ENCODE data around the gene TSTD1. TPM values are rescaled to one million over a fixed set of nuclear protein-coding genes. Genes with fewer than 3 reads are reported as not detected.
"Not testable (repeated sequence)": the region's sequence is repeated elsewhere in the genome, so short reads cannot be mapped to it uniquely, and the experiment has no call there.

TSTD1 gene
- total RNA-seq, 1 donor from 2014 or later = 24.2 TPM

DNA sequence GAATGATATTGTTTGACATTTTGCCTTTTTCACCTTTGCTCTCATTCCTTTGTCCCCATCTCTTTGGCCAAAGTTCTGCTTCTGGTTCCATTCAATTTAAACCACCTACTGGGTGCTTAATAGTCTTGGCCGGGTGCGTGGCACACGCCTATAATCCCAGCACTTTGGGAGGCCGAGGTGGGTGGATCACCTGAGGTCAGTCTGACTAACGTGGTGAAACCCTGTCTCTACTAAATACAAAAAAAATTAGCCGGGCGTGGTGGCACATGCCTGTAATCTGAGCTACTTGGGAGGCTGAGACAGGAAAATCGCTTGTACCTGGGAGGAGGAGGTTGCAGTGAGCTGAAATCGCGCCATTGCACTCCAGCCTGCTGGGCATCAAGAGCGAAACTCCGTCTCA lies 16.3 kb downstream of the TSTD1 start:
- not testable (repeated sequence) for H3K27ac Mint-ChIP-seq (ENCODE audit: unreplicated experiment); H3K9me3 Mint-ChIP-seq (ENCODE audit: unreplicated experiment); H3K36me3 Mint-ChIP-seq (ENCODE audit: unreplicated experiment); H3K27me3 Mint-ChIP-seq (ENCODE audit: unreplicated experiment); H3K4me1 Mint-ChIP-seq (ENCODE audit: low read depth, unreplicated experiment); DNase-seq
- H3K4me3 Mint-ChIP-seq (ENCODE audit: unreplicated experiment) = peak overlapping the region; percentile 51

DNA sequence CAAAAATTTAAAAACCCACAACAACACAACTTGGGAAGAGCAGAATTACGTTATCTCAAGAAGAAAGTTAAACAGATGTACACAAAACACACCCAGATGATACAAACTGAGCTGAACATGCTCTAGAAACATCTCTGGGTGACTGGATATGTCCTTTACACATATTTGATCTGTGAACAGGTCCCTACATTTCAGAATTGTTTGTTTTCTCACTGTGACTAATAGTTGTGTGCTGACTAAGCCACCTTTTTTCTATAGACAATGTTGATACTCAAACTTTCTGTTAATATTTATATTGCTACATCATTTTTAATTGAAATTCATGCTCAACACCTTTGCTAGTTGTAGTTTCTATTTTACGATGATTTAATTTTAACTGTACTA lies 16.8 kb downstream of the TSTD1 start:
- peaks cover 2% of the 10 kb centered on the region for H3K36me3 Mint-ChIP-seq (ENCODE audit: unreplicated experiment)
- H3K27ac Mint-ChIP-seq (ENCODE audit: unreplicated experiment) = no peak overlapping the region
- H3K4me1 Mint-ChIP-seq (ENCODE audit: low read depth, unreplicated experiment) = peaks cover 3% of the 10 kb centered on the region
- DNase-seq = no peak
- no peaks in the 10 kb centered on the region for H3K27me3 Mint-ChIP-seq (ENCODE audit: unreplicated experiment)
- H3K4me3 Mint-ChIP-seq (ENCODE audit: unreplicated experiment) = peak overlapping the region; percentile 89
- H3K9me3 Mint-ChIP-seq (ENCODE audit: unreplicated experiment) = peaks cover 1% of the 10 kb centered on the region
- no peak for TF ChIP-seq CTCF (IDR thresholded peaks at IDR 0.05; ENCODE audit: partially characterized antibody, unreplicated experiment)

- DNase-seq = peak; percentile 79
- peaks cover 5% of the 10 kb centered on the region for H3K4me1 Mint-ChIP-seq (ENCODE audit: low read depth, unreplicated experiment)
- peak overlapping the region; percentile 56 for H3K27ac Mint-ChIP-seq (ENCODE audit: unreplicated experiment)
- peak overlapping the region; percentile 89 for H3K4me3 Mint-ChIP-seq (ENCODE audit: unreplicated experiment)
- H3K36me3 Mint-ChIP-seq (ENCODE audit: unreplicated experiment) = no peaks in the 10 kb centered on the region
- no peak for TF ChIP-seq CTCF (IDR thresholded peaks at IDR 0.05; ENCODE audit: partially characterized antibody, unreplicated experiment)
- no peaks in the 10 kb centered on the region for H3K27me3 Mint-ChIP-seq (ENCODE audit: unreplicated experiment)
- H3K9me3 Mint-ChIP-seq (ENCODE audit: unreplicated experiment) = peaks cover 1% of the 10 kb centered on the region
These were observed 17.4 kb downstream of the TSTD1 start for GRCh38 chr1:161021165-161021969.

- peak; percentile 53 for TF ChIP-seq CTCF (IDR thresholded peaks at IDR 0.05; ENCODE audit: partially characterized antibody, unreplicated experiment)
- peak; percentile 68 for DNase-seq
- Mint-ChIP-seq H3K4me1 (ENCODE audit: low read depth, unreplicated experiment) (peaks cover 5% of the 10 kb centered on the region), H3K27ac (ENCODE audit: unreplicated experiment) (peak within 1 kb of the TSS; percentile 82), H3K9me3 (ENCODE audit: unreplicated experiment) (peaks cover 1% of the 10 kb centered on the region), H3K36me3 (ENCODE audit: unreplicated experiment) (no peaks in the 10 kb centered on the region), H3K4me3 (ENCODE audit: unreplicated experiment) (peak within 1 kb of the TSS; percentile 89), H3K27me3 (ENCODE audit: unreplicated experiment) (no peaks in the 10 kb centered on the region)
These were observed 18.1 kb downstream of the TSTD1 start, which contains the start of gene F11R for GRCh38 chr1:161020509-161021164. F11R (minus strand) TSS chr1:161021152; CDS start chr1:161021073, 79 bp downstream.

- peak overlapping the region; percentile 82 for H3K27ac Mint-ChIP-seq (ENCODE audit: unreplicated experiment)
- no peak for TF ChIP-seq CTCF (IDR thresholded peaks at IDR 0.05; ENCODE audit: partially characterized antibody, unreplicated experiment)
- H3K4me3 Mint-ChIP-seq (ENCODE audit: unreplicated experiment) = peak overlapping the region; percentile 89
- H3K4me1 Mint-ChIP-seq (ENCODE audit: low read depth, unreplicated experiment) = peaks cover 5% of the 10 kb centered on the region
- peaks cover 1% of the 10 kb centered on the region for H3K9me3 Mint-ChIP-seq (ENCODE audit: unreplicated experiment)
- H3K27me3 Mint-ChIP-seq (ENCODE audit: unreplicated experiment) = no peaks in the 10 kb centered on the region
- no peaks in the 10 kb centered on the region for H3K36me3 Mint-ChIP-seq (ENCODE audit: unreplicated experiment)
- DNase-seq = no peak
These were observed 18.8 kb downstream of the TSTD1 start for GRCh38 chr1:161019751-161020495.

GRCh38 chr1:161019111-161019660 lies 19.6 kb downstream of the TSTD1 start:
- not testable (repeated sequence) for H3K27ac Mint-ChIP-seq (ENCODE audit: unreplicated experiment); H3K36me3 Mint-ChIP-seq (ENCODE audit: unreplicated experiment); H3K9me3 Mint-ChIP-seq (ENCODE audit: unreplicated experiment); DNase-seq; H3K27me3 Mint-ChIP-seq (ENCODE audit: unreplicated experiment); H3K4me1 Mint-ChIP-seq (ENCODE audit: low read depth, unreplicated experiment)
- peak overlapping the region; percentile 62 for H3K4me3 Mint-ChIP-seq (ENCODE audit: unreplicated experiment)

All from glutamatergic neuron (in vitro differentiated cells).